Transverse colon (tissue), 4 donors: Measurements from ENCODE around the gene GPR39. TPM values are rescaled to one million over a fixed set of nuclear protein-coding genes. Genes with fewer than 3 reads are reported as not detected.

Experiments
- DNase-seq: peaks from one replicate; pipeline ENCODE4 v3.0.0-alpha.2; 2019
- H3K27ac ChIP-seq, 4 donors: fragments of 200-600 bp; sonication (generic); 2 replicates each; pipeline ENCODE4 v1.5.1; 2016 to 2018; ENCODE audit warnings: inconsistent platforms in 4 of 4
- H3K27me3 ChIP-seq: fragments of 200-600 bp; sonication (generic); 2 replicates; pipeline ENCODE4 v1.5.1; 2017; ENCODE audit warnings: inconsistent platforms
- H3K36me3 ChIP-seq, 4 donors: fragments of 200-600 bp; sonication (generic); 2 replicates each; pipeline ENCODE4 v1.5.1; 2017 to 2019; ENCODE audit warnings: inconsistent platforms in 4 of 4
- H3K4me1 ChIP-seq, 4 donors: fragments of 200-600 bp; sonication (generic); 2 replicates each; pipeline ENCODE4 v1.5.1; 2017 to 2020; ENCODE audit warnings: inconsistent platforms in 4 of 4
- H3K4me3 ChIP-seq, 4 donors: fragments of 200-600 bp; sonication (generic); 1 replicate in 1 of 4; 2 replicates in 3 of 4; pipeline versions ENCODE4 v1.5.1 to v1.6.1; 2017 to 2019; ENCODE audit warnings: inconsistent platforms in 4 of 4
- H3K9me3 ChIP-seq, 2 donors: fragments of 200-600 bp; sonication (generic); 2 replicates each; pipeline ENCODE4 v1.5.1; 2017 to 2019; ENCODE audit warnings: inconsistent platforms in 2 of 2
- CTCF ChIP-seq, 5 experiments: fragments of 200-600 bp in 3 of 5; fragments of 450-650 bp in 2 of 5; sonication (generic) in 3 of 5; IDR thresholded peaks; 1 replicate in 2 of 5; 2 replicates in 3 of 5; pipeline ENCODE4 v1.5.1; 2016 to 2017; ENCODE audit warnings: antibody characterized with exemption in 5 of 5, inconsistent platforms in 3 of 5, mild to moderate bottlenecking in 2 of 5, moderate library complexity in 1 of 5
- EP300 ChIP-seq: sonication (generic); formaldehyde crosslinking; IDR thresholded peaks from one replicate; pipeline ENCODE4 v1.6.1; 2017; ENCODE audit warnings: antibody characterized with exemption, low read depth
- POLR2A ChIP-seq: fragments of 450-650 bp; IDR thresholded peaks from one replicate; pipeline ENCODE4 v1.6.1; 2016; ENCODE audit warnings: antibody characterized with exemption, mild to moderate bottlenecking, moderate library complexity
- POLR2AphosphoS5 ChIP-seq, 3 donors: sonication (generic); formaldehyde crosslinking; IDR thresholded peaks; one replicate each; pipeline ENCODE4 v1.6.1; 2016; ENCODE audit warnings: antibody characterized with exemption in 3 of 3
- WGBS, 2 donors: methylation state at CpG; one replicate each; pipeline ENCODE4 v1.1.5; 2018; ENCODE audit warnings: low coverage in 1 of 2; 5-methylcytosine and 5-hydroxymethylcytosine counted together
- in situ Hi-C, 4 donors: fragments of 200-750 bp; cut with MboI; loops; one replicate each; pipeline versions ENCODE4 v1.15.0 to v1.15.1; 2017; ENCODE audit warnings: low sequenced_read_pairs in 3 of 4, low pct_ligation_motif_present in 1 of 4, low pct_unique_long_range_greater_than_20kb in 1 of 4
- intact Hi-C: fragments of 100-400 bp; cut with DNase I; formaldehyde crosslinking; loops from one replicate; pipeline ENCODE4 v1.15.1; 2023; ENCODE audit warnings: low total_unique reads
- total RNA-seq, 4 donors: library from RNA; depleted of rRNA; stranded (reverse); fragments of >200 nt; gene quantifications; one replicate each; pipeline ENCODE4 v1.1.0, GENCODE V29; 2016

Gene GPR39
- total RNA-seq, 4 donors from 2014 or later = 26.3 to 85.3 (median 39.6) TPM

DNA sequence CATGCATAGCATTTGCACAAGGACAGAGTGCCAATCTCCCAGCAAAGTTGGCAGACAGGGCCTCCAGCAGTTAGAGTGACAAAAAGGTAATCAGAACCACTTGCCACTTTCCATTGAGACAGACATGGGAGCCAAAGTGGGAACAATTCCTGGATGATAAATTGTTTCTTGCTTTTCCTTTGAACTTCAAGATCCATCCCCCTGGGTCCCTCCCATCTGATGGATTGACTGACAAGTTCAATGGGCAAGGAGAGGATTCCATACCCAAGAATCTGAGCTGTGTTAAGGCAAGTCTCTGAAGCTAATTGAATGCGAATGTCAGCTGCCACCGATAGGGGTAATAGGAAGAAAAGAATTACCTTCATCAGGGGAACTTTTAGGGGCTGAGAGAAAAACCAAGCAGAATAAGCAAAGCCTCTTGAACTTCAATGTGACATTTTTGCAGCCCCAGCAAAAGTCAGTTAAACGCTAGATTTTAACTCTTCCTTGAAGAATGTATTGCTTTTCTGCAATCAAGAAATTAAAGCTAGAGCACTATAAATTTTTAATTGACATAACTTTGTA is 156.9 kb downstream of the GPR39 start:
- no peaks in the 10 kb centered on the region for H3K36me3 ChIP-seq
- no peak for DNase-seq
- H3K27ac ChIP-seq = no peak overlapping the region
- intact Hi-C loops = no loop called here
- peaks cover 0 to 7% (median 0%) of the 10 kb centered on the region in 4 donors for H3K4me1 ChIP-seq
- H3K9me3 ChIP-seq = no peaks in the 10 kb centered on the region
- 90 to 97% methylated on average over 3 of the region's 3 CpGs for WGBS, 2 donors
- no peaks in the 10 kb centered on the region for H3K27me3 ChIP-seq
- in situ Hi-C loops = no loop called here
- H3K4me3 ChIP-seq = no peak overlapping the region
- TF ChIP-seq POLR2A = no peak
- TF ChIP-seq CTCF (IDR thresholded peaks at IDR 0.05) = no peak
- no peak for TF ChIP-seq POLR2AphosphoS5 (IDR thresholded peaks at IDR 0.05)
- no peak for TF ChIP-seq EP300

- H3K36me3 ChIP-seq = no peaks in the 10 kb centered on the region
- H3K27me3 ChIP-seq = no peaks in the 10 kb centered on the region
- no peak for DNase-seq
- peaks cover 0 to 7% (median 0%) of the 10 kb centered on the region in 4 donors for H3K4me1 ChIP-seq
- 39 to 63% methylated on average over 2 of the region's 2 CpGs for WGBS, 2 donors
- no peak overlapping the region for H3K4me3 ChIP-seq
- intact Hi-C loops (no loop called here), in situ Hi-C loops (no loop called here)
- H3K27ac ChIP-seq = no peak overlapping the region
- no peaks in the 10 kb centered on the region for H3K9me3 ChIP-seq
- no peak for TF ChIP-seq POLR2A
- no peak for TF ChIP-seq CTCF (IDR thresholded peaks at IDR 0.05)
- no peak for TF ChIP-seq POLR2AphosphoS5 (IDR thresholded peaks at IDR 0.05)
- TF ChIP-seq EP300 = no peak
Measured at GRCh38 chr2:132577686-132578085, 161.1 kb downstream of the GPR39 start.

DNA sequence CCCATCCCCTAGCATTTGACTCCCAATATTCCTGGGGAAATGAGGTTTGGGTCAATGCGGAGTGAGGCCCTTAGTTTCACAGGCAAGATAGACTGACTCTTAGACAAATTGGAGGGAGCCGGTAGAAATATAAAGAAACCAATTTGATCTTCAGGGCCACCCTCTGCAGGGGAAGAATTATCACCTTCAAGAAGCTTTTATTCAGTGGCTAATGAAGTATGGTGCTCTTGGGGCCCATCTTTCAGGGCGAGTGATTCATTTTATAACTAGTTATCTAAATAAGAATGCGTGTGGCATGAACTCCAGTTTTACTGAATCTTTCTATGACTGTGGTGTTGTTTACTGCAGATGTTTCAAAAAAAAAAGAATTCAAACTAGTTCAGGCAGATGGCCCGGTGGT is 165.0 kb downstream of the GPR39 start:
- WGBS, 2 donors = 65 to 73% methylated on average over 2 to 5 of the region's 5 CpGs
- intact Hi-C loops (no loop called here), in situ Hi-C loops (no loop called here)
- no peak for TF ChIP-seq POLR2AphosphoS5 (IDR thresholded peaks at IDR 0.05)
- no peak for TF ChIP-seq EP300
- TF ChIP-seq POLR2A = no peak
- TF ChIP-seq CTCF (IDR thresholded peaks at IDR 0.05) = no peak
- no peak overlapping the region for H3K27ac ChIP-seq
- no peaks in the 10 kb centered on the region for H3K4me1 ChIP-seq
- DNase-seq = no peak
- no peaks in the 10 kb centered on the region for H3K9me3 ChIP-seq
- H3K36me3 ChIP-seq = no peaks in the 10 kb centered on the region
- H3K27me3 ChIP-seq = no peaks in the 10 kb centered on the region
- no peak overlapping the region for H3K4me3 ChIP-seq

DNA sequence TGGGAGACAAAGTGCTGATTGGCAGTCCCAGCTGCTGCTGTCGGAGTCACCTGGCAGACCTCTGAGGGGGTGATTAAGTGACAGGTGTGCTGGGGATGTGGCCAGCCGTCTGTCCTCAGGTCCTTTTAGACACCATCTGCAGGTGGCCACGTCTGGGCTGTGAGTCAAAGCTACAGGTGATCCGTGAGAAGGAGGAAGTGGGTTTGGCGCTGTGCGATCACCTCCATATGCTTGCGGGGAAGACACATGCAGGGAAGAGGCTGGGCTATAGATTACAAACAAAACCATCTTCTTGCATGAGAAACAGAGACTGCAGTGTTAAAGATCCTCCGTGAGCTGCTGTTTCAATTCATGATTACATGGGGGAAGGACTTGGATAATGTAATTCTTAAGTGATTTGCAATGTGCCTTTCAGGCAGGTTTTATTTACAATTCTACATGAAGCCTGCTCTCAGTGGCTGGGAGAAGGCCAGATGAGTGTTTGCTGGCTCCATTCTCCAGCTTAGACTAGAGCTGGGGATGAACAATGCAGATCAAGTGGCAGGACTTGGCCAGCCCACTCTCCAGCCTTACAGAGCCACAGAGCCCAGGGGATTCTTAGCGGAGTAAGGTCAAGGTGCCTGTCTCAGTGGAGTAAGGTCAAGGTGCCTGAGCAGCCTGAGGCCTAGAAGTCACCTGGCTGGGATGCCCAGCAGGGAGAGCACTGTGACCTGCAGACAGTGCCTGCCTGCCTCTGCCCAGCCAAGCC is 165.6 kb downstream of the GPR39 start:
- no peaks in the 10 kb centered on the region for H3K36me3 ChIP-seq
- intact Hi-C loops = loop anchor here (1.0 kb wide), 1 partner anchor 36 kb away; no protein-coding TSS in a partner anchor
- peak in 2 of 3 donors; percentile 17 to 42 for TF ChIP-seq POLR2AphosphoS5 (IDR thresholded peaks at IDR 0.05)
- TF ChIP-seq CTCF (IDR thresholded peaks at IDR 0.05) = no peak
- H3K27ac ChIP-seq = no peak overlapping the region
- in situ Hi-C loops = no loop called here
- H3K27me3 ChIP-seq = no peaks in the 10 kb centered on the region
- no peaks in the 10 kb centered on the region for H3K9me3 ChIP-seq
- WGBS, 2 donors = 45% methylated on average over 9 of the region's 9 CpGs; no CpG with 5 or more reads in 1 of the 2 donors
- no peaks in the 10 kb centered on the region for H3K4me1 ChIP-seq
- DNase-seq = peak; percentile 23
- no peak overlapping the region for H3K4me3 ChIP-seq
